HepG2 (cell line): ENCODE results near the gene STEAP2. TPM values are rescaled to one million over a fixed set of nuclear protein-coding genes. Genes with fewer than 3 reads are reported as not detected.

ENCODE experiments used
- ATAC-seq: fragments of 200-7000 bp; cut with Tn5 transposase; 3 replicates; pipeline ENCODE4 v1.9.1; 2020; ENCODE audit warnings: mild to moderate bottlenecking, moderate library complexity
- BruUV-seq: library from RNA; stranded (reverse); fragments of 400-500 nt; replicated peaks from 2 replicates; lab custom pipeline; 2021; lab: Mats Ljungman, UMichigan
- CTCF ChIA-PET: fragments of 300-600 bp; formaldehyde crosslinking; extraction: SDS; loops from one replicate; lab custom pipeline; 2021; ENCODE audit warnings: low total read pairs, inconsistent platforms, low intra/inter-chr PET ratio; lab: Yijun Ruan, JAX
- POLR2A ChIA-PET: fragments of 350-600 bp; sonication (Branson Sonifier 250); formaldehyde crosslinking; loops from one replicate; lab custom pipeline; 2020; ENCODE audit warnings: antibody characterized with exemption, inconsistent platforms; lab: Yijun Ruan, JAX
- DNase-seq: peaks from one replicate; pipeline ENCODE4 v3.0.0-alpha.2; 2015; ENCODE audit warnings: low spot score
- FAIRE-seq: peaks from 3 replicates; lab custom pipeline; 2011; peaks lifted over from hg19 to GRCh38; lab: Jason Lieb, UNC
- H2AFZ ChIP-seq: one replicate; pipeline ENCODE4 v1.6.1; 2011; ENCODE audit warnings: low read length, inconsistent platforms
- H3K27ac ChIP-seq: fragments of 300-600 bp; 3 replicates; pipeline ENCODE4 v1.8.0; 2011; ENCODE audit warnings: mixed run types, mild to moderate bottlenecking, mixed read lengths, low read length, inconsistent platforms; ENCODE audit not compliant: insufficient read depth; ENCODE audit errors: extremely low read length
- H3K27me3 ChIP-seq, 2 experiments: fragments of 200-600 bp in 1 of 2; 2 replicates in 1 of 2; 3 replicates in 1 of 2; pipeline versions ENCODE4 v1.6.0 to v1.8.0; 2011; ENCODE audit warnings: low read length in 2 of 2, mild to moderate bottlenecking in 2 of 2, moderate library complexity in 2 of 2, inconsistent platforms in 1 of 2; ENCODE audit not compliant: insufficient read depth in 2 of 2, control insufficient read depth in 1 of 2
- H3K36me3 ChIP-seq, 2 experiments: fragments of 200-600 bp in 1 of 2; replicated peaks in 1 of 2; 2 replicates in 1 of 2; 3 replicates in 1 of 2; pipeline versions ENCODE4 v1.5.1 to v1.8.0; 2011; ENCODE audit warnings: low read length in 2 of 2, inconsistent platforms in 1 of 2; ENCODE audit not compliant: insufficient read depth in 2 of 2, control insufficient read depth in 1 of 2
- H3K4me1 ChIP-seq: 2 replicates; pipeline ENCODE4 v1.5.1; 2012; ENCODE audit warnings: low read length, inconsistent platforms; ENCODE audit not compliant: insufficient read depth
- H3K4me2 ChIP-seq: 2 replicates; pipeline ENCODE4 v1.6.0; 2011; ENCODE audit warnings: low read depth, low read length, inconsistent platforms
- H3K4me3 ChIP-seq, 3 experiments: fragments of 200-600 bp in 1 of 3; sonication (generic), shearing (Covaris generic) in 1 of 3; replicated peaks in 1 of 3; 2 replicates each; pipeline ENCODE4 v1.5.1; 2011 to 2016; ENCODE audit warnings: low read length in 3 of 3, inconsistent platforms in 2 of 3, low read depth in 2 of 3, mild to moderate bottlenecking in 2 of 3, control low read depth in 1 of 3, mixed read lengths in 1 of 3; ENCODE audit not compliant: insufficient read depth in 1 of 3
- H3K79me2 ChIP-seq: one replicate; pipeline ENCODE4 v1.6.1; 2011; ENCODE audit warnings: low read length, inconsistent platforms; ENCODE audit not compliant: insufficient read depth
- H3K9ac ChIP-seq: 2 replicates; pipeline ENCODE4 v1.6.0; 2011; ENCODE audit warnings: mild to moderate bottlenecking, low read depth, low read length, inconsistent platforms; ENCODE audit not compliant: insufficient read depth
- H3K9me3 ChIP-seq: 2 replicates; pipeline ENCODE4 v1.5.1; 2012; ENCODE audit warnings: mild to moderate bottlenecking, low read length
- H4K20me1 ChIP-seq: 2 replicates; pipeline ENCODE4 v1.6.0; 2011; ENCODE audit warnings: inconsistent platforms, mild to moderate bottlenecking, low read length, moderate library complexity; ENCODE audit not compliant: insufficient read depth
- KDM4B ChIP-seq: sonication (generic); formaldehyde crosslinking; IDR thresholded peaks from 2 replicates; pipeline ENCODE4 v1.4.0; 2020; ENCODE audit warnings: missing genetic modification reagents
- MXI1 ChIP-seq: IDR thresholded peaks from 3 replicates; pipeline ENCODE4 v1.6.1; 2012; ENCODE audit warnings: low read depth, low read length, inconsistent platforms, borderline replicate concordance
- NPAS2 ChIP-seq: sonication (generic); formaldehyde crosslinking; IDR thresholded peaks from 2 replicates; pipeline ENCODE4 v1.8.0; 2022; ENCODE audit warnings: mild to moderate bottlenecking, missing genetic modification reagents, borderline replicate concordance
- PTBP1 ChIP-seq: fragments of 200-400 bp; formaldehyde crosslinking; IDR thresholded peaks from 2 replicates; pipeline ENCODE4 v1.6.1; 2018; ENCODE audit warnings: low read length, low read depth; ENCODE audit not compliant: poor library complexity, severe bottlenecking
- SIN3B ChIP-seq: fragments of 150-350 bp; IDR thresholded peaks from 2 replicates; pipeline ENCODE4 v1.6.1; 2014; ENCODE audit warnings: low read length
- SMARCE1 ChIP-seq: fragments of 450-650 bp; IDR thresholded peaks from 2 replicates; pipeline ENCODE4 v1.6.1; 2017; ENCODE audit warnings: borderline replicate concordance
- TOPORS ChIP-seq: sonication (generic); formaldehyde crosslinking; IDR thresholded peaks from 2 replicates; pipeline ENCODE4 v1.8.0; 2023; ENCODE audit warnings: mild to moderate bottlenecking, missing genetic modification reagents
- ZBTB20 ChIP-seq: sonication (generic); formaldehyde crosslinking; IDR thresholded peaks from 2 replicates; pipeline ENCODE4 v1.8.1; 2023; ENCODE audit warnings: missing genetic modification reagents, low read depth, mild to moderate bottlenecking, borderline replicate concordance
- ZNF598 ChIP-seq: sonication (generic); formaldehyde crosslinking; IDR thresholded peaks from 2 replicates; pipeline ENCODE4 v1.5.1; 2020; ENCODE audit warnings: mild to moderate bottlenecking, missing genetic modification reagents, borderline replicate concordance
- ZNF615 ChIP-seq: sonication (generic); formaldehyde crosslinking; IDR thresholded peaks from 2 replicates; pipeline ENCODE4 v1.5.0; 2020; ENCODE audit warnings: mild to moderate bottlenecking, missing genetic modification reagents, borderline replicate concordance
- ZNF75D ChIP-seq: sonication (generic); formaldehyde crosslinking; IDR thresholded peaks from 2 replicates; pipeline ENCODE4 v1.8.1; 2023; ENCODE audit warnings: missing genetic modification reagents, mild to moderate bottlenecking, borderline replicate concordance
- ZNF782 ChIP-seq: sonication (generic); formaldehyde crosslinking; IDR thresholded peaks from 2 replicates; pipeline ENCODE4 v1.4.0; 2020; ENCODE audit warnings: missing genetic modification reagents, mild to moderate bottlenecking, borderline replicate concordance
- WGBS: methylation state at CpG from one replicate; pipeline ENCODE4 v1.1.6; 2017; ENCODE audit warnings: low lambda C conversion rate; 5-methylcytosine and 5-hydroxymethylcytosine counted together
- in situ Hi-C: cut with HindIII; loops from 2 replicates; pipeline ENCODE4 v1.10.0; 2017; ENCODE audit warnings: low pct_unique_long_range_greater_than_20kb; ENCODE audit not compliant: extremely low pct_ligation_motif_present
- intact Hi-C: fragments of 100-400 bp; cut with micrococcal nuclease; formaldehyde crosslinking; loops from one replicate; pipeline ENCODE4 v1.10.0; 2022; ENCODE audit not compliant: unreplicated experiment
- polyA plus RNA-seq, 8 experiments: library from polyadenylated mRNA; depleted of rRNA in 3 of 8; stranded (reverse) in 7 of 8; unstranded in 1 of 8; fragments of >200 nt; fragmentation: Illumina TruSeq in 4 of 8; extraction: Trizol in 4 of 8; gene quantifications; 2 replicates each; pipeline versions ENCODE4 v1.2.1 to v1.2.3, GENCODE V29; 2011 to 2016; ENCODE audit warnings: low read depth in 4 of 8, missing spikeins in 1 of 8, mixed read lengths in 1 of 8; ENCODE audit not compliant: insufficient read depth in 1 of 8
- total RNA-seq, 5 experiments: library from RNA; depleted of rRNA; stranded (reverse); fragments of >200 nt; fragmentation: Illumina TruSeq; extraction: Trizol; gene quantifications; 2 replicates each; pipeline ENCODE4 v1.2.3, GENCODE V29; 2016; ENCODE audit warnings: low read depth in 1 of 5
- TF ChIP-seq, protein P1 (sequence below): IDR thresholded peaks from 2 replicates; pipeline ENCODE4 v1.6.1; 2016; ENCODE audit warnings: missing compliant biosample characterization, missing genetic modification reagents, borderline replicate concordance
- TF ChIP-seq, protein P2 (sequence below): IDR thresholded peaks from 2 replicates; pipeline ENCODE4 v1.4.0; 2020; ENCODE audit warnings: mild to moderate bottlenecking, missing genetic modification reagents
- TF ChIP-seq, protein P3 (sequence below): sonication (generic); formaldehyde crosslinking; IDR thresholded peaks from 2 replicates; pipeline ENCODE4 v1.8.0; 2022; ENCODE audit warnings: missing genetic modification reagents, mild to moderate bottlenecking, moderate library complexity, borderline replicate concordance
- TF ChIP-seq, protein P4 (sequence below): sonication (generic); formaldehyde crosslinking; IDR thresholded peaks from 2 replicates; pipeline ENCODE4 v1.4.0; 2020; ENCODE audit warnings: missing genetic modification reagents

The STEAP2 gene
- total and polyA plus RNA-seq, 2 of the 13 experiments (the other 11 are each of a cell fraction or from before 2014, with no cell fraction given): 4.3 to 4.4 TPM

DNA sequence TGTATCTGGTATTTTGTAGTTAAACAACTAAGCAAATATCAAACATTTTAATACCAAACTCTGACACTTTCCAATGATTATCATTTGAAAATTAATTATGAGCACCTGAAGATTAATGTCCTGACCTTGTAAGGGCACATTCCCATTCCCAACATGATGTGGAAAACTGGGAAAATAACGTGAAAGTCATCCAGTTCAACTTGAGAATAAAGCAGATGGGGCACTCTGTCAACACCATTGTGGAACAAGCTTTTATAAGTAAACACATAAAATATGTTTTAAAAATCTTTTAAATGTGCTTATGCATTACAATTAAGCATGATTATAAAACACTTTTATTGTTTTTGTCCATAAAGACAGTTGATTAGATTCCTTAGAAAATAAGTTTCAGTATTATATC is 14.1 kb downstream of the STEAP2 start:
- no TSS peak for BruUV-seq
- no peaks in the 10 kb centered on the region for H4K20me1 ChIP-seq
- H3K4me3 ChIP-seq: no peak overlapping the region
- ChIA-PET CTCF (no interaction called here), POLR2A (no interaction called here)
- no peaks in the 10 kb centered on the region for H3K27me3 ChIP-seq
- no peak overlapping the region for H3K4me2 ChIP-seq
- intact Hi-C loops (no loop called here), in situ Hi-C loops (no loop called here)
- no peak overlapping the region for H2AFZ ChIP-seq
- DNase-seq: no peak
- H3K9ac ChIP-seq: no peak overlapping the region
- FAIRE-seq: no peak
- ATAC-seq: no peak
- H3K9me3 ChIP-seq: no peaks in the 10 kb centered on the region
- no peaks in the 10 kb centered on the region for H3K36me3 ChIP-seq
- 52% methylated on average over 1 of the region's 1 CpG for WGBS
- H3K79me2 ChIP-seq: no peaks in the 10 kb centered on the region
- H3K27ac ChIP-seq: no peak overlapping the region
- H3K4me1 ChIP-seq: peaks cover 22% of the 10 kb centered on the region
- TF ChIP-seq, protein P1, sequence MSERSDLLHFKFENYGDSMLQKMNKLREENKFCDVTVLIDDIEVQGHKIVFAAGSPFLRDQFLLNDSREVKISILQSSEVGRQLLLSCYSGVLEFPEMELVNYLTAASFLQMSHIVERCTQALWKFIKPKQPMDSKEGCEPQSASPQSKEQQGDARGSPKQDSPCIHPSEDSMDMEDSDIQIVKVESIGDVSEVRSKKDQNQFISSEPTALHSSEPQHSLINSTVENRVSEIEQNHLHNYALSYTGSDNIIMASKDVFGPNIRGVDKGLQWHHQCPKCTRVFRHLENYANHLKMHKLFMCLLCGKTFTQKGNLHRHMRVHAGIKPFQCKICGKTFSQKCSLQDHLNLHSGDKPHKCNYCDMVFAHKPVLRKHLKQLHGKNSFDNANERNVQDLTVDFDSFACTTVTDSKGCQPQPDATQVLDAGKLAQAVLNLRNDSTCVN (CRISPR knock-in tag): no peak
- TF ChIP-seq, protein P2, sequence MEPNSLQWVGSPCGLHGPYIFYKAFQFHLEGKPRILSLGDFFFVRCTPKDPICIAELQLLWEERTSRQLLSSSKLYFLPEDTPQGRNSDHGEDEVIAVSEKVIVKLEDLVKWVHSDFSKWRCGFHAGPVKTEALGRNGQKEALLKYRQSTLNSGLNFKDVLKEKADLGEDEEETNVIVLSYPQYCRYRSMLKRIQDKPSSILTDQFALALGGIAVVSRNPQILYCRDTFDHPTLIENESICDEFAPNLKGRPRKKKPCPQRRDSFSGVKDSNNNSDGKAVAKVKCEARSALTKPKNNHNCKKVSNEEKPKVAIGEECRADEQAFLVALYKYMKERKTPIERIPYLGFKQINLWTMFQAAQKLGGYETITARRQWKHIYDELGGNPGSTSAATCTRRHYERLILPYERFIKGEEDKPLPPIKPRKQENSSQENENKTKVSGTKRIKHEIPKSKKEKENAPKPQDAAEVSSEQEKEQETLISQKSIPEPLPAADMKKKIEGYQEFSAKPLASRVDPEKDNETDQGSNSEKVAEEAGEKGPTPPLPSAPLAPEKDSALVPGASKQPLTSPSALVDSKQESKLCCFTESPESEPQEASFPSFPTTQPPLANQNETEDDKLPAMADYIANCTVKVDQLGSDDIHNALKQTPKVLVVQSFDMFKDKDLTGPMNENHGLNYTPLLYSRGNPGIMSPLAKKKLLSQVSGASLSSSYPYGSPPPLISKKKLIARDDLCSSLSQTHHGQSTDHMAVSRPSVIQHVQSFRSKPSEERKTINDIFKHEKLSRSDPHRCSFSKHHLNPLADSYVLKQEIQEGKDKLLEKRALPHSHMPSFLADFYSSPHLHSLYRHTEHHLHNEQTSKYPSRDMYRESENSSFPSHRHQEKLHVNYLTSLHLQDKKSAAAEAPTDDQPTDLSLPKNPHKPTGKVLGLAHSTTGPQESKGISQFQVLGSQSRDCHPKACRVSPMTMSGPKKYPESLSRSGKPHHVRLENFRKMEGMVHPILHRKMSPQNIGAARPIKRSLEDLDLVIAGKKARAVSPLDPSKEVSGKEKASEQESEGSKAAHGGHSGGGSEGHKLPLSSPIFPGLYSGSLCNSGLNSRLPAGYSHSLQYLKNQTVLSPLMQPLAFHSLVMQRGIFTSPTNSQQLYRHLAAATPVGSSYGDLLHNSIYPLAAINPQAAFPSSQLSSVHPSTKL (CRISPR knock-in tag): no peak
- TF ChIP-seq, protein P3, sequence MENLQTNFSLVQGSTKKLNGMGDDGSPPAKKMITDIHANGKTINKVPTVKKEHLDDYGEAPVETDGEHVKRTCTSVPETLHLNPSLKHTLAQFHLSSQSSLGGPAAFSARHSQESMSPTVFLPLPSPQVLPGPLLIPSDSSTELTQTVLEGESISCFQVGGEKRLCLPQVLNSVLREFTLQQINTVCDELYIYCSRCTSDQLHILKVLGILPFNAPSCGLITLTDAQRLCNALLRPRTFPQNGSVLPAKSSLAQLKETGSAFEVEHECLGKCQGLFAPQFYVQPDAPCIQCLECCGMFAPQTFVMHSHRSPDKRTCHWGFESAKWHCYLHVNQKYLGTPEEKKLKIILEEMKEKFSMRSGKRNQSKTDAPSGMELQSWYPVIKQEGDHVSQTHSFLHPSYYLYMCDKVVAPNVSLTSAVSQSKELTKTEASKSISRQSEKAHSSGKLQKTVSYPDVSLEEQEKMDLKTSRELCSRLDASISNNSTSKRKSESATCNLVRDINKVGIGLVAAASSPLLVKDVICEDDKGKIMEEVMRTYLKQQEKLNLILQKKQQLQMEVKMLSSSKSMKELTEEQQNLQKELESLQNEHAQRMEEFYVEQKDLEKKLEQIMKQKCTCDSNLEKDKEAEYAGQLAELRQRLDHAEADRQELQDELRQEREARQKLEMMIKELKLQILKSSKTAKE: no peak
- TF ChIP-seq KDM4B (CRISPR knock-in tag) (no peak), SIN3B (no peak), TOPORS (CRISPR knock-in tag) (no peak), SMARCE1 (no peak), NPAS2 (CRISPR knock-in tag) (no peak), MXI1 (no peak), ZBTB20 (CRISPR knock-in tag) (no peak), ZNF598 (no peak), ZNF782 (CRISPR knock-in tag) (no peak), PTBP1 (no peak), ZNF615 (CRISPR knock-in tag) (no peak), ZNF75D (CRISPR knock-in tag) (no peak)
- TF ChIP-seq, protein P4, sequence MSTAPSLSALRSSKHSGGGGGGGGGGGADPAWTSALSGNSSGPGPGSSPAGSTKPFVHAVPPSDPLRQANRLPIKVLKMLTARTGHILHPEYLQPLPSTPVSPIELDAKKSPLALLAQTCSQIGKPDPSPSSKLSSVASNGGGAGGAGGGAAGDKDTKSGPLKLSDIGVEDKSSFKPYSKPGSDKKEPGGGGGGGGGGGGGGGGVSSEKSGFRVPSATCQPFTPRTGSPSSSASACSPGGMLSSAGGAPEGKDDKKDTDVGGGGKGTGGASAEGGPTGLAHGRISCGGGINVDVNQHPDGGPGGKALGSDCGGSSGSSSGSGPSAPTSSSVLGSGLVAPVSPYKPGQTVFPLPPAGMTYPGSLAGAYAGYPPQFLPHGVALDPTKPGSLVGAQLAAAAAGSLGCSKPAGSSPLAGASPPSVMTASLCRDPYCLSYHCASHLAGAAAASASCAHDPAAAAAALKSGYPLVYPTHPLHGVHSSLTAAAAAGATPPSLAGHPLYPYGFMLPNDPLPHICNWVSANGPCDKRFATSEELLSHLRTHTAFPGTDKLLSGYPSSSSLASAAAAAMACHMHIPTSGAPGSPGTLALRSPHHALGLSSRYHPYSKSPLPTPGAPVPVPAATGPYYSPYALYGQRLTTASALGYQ (CRISPR knock-in tag): no peak
